DND-41 (cell line): ENCODE measurements around the gene FLACC1.

Source experiments
- ATAC-seq: fragments of 200-7000 bp; cut with Tn5 transposase; 3 replicates; pipeline ENCODE4 v1.9.1; 2021; ENCODE audit warnings: low read depth; ENCODE audit not compliant: insufficient read depth
- DNase-seq: peaks from one replicate; pipeline ENCODE4 v3.0.0-alpha.2; 2020
- H2AFZ ChIP-seq: 2 replicates; pipeline ENCODE4 v1.6.0; 2012; ENCODE audit warnings: low read depth, low read length
- H3K27ac ChIP-seq: 2 replicates; pipeline ENCODE4 v1.5.1; 2012; ENCODE audit warnings: low read length, inconsistent platforms
- H3K27me3 ChIP-seq: fragments of 200-600 bp; sonication (generic); 2 replicates; pipeline ENCODE4 v1.6.0; 2012; ENCODE audit warnings: low read length, mild to moderate bottlenecking, inconsistent platforms; ENCODE audit not compliant: insufficient read depth, poor library complexity
- H3K36me3 ChIP-seq: 2 replicates; pipeline ENCODE4 v1.5.1; 2012; ENCODE audit warnings: low read length, inconsistent platforms; ENCODE audit not compliant: insufficient read depth
- H3K4me1 ChIP-seq: 2 replicates; pipeline ENCODE4 v1.5.1; 2012; ENCODE audit warnings: mild to moderate bottlenecking, low read length; ENCODE audit not compliant: insufficient read depth
- H3K4me2 ChIP-seq: 2 replicates; pipeline ENCODE4 v1.6.0; 2012; ENCODE audit warnings: mild to moderate bottlenecking, moderate library complexity, low read length, inconsistent platforms; ENCODE audit not compliant: insufficient read depth
- H3K4me3 ChIP-seq, 2 experiments: fragments of 200-600 bp in 1 of 2; shearing (Covaris generic) in 1 of 2; 2 replicates each; pipeline ENCODE4 v1.5.1; 2012 to 2016; ENCODE audit warnings: inconsistent platforms in 2 of 2, low read length in 2 of 2, mild to moderate bottlenecking in 2 of 2, low read depth in 1 of 2, moderate library complexity in 1 of 2
- H3K79me2 ChIP-seq: 2 replicates; pipeline ENCODE4 v1.6.0; 2012; ENCODE audit warnings: low read length, inconsistent platforms; ENCODE audit not compliant: insufficient read depth
- H3K9ac ChIP-seq: 2 replicates; pipeline ENCODE4 v1.6.0; 2012; ENCODE audit warnings: low read depth, mild to moderate bottlenecking, inconsistent platforms, low read length, moderate library complexity
- H3K9me3 ChIP-seq: 2 replicates; pipeline ENCODE4 v1.5.1; 2012; ENCODE audit warnings: low read length, moderate library complexity, mild to moderate bottlenecking, inconsistent platforms; ENCODE audit not compliant: insufficient read depth, severe bottlenecking
- H4K20me1 ChIP-seq: 2 replicates; pipeline ENCODE4 v1.6.0; 2012; ENCODE audit warnings: low read length; ENCODE audit not compliant: insufficient read depth
- EZH2 ChIP-seq: IDR thresholded peaks from 3 replicates; pipeline ENCODE4 v1.6.1; 2012; ENCODE audit warnings: borderline replicate concordance, low read depth, mild to moderate bottlenecking, moderate library complexity, low read length, inconsistent platforms; ENCODE audit not compliant: severe bottlenecking
- TF ChIP-seq, protein P1 (sequence below): IDR thresholded peaks from 2 replicates; pipeline ENCODE4 v1.5.1; 2012; ENCODE audit warnings: borderline replicate concordance, low read length, moderate library complexity, mild to moderate bottlenecking; ENCODE audit not compliant: poor library complexity, severe bottlenecking; ENCODE audit errors: extremely low read depth

The FLACC1 gene

DNA sequence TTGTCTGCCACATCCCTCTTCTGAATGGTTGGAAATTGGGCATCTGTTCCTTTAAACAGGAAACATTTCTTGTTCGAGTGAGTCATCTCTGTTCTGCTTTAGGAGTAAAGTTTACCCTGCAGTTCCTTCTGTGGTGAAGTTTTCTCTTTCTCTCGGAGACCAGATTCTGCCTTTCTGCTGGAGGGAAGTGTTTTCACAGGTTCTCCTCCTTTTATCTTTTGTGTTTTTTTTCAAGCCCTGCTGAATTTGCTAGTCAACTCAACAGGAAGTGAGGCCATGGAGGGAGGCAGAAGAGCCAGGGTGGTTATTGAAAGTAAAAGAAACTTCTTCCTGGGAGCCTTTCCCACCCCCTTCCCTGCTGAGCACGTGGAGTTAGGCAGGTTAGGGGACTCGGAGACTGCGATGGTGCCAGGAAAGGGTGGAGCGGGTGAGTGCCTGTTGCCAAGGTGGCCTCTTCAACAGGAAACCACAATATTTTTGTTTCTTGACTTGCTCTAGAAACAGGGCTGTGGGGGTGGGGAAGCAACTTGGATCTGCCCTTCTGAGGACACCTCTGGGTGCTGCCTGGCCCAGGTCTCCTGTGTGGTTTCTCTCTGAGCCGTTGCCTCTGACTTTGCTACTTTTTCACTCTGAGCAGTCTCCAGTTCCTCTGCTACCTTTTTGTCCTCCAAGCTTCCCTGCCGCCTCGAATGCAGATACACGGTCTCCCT is 99.0 kb downstream of the FLACC1 start:
- ATAC-seq (peak; percentile 76), DNase-seq (peak; percentile 98)
- Histone ChIP-seq H3K27ac (peak overlapping the region; percentile 94), H3K27me3 (no peaks in the 10 kb centered on the region), H2AFZ (peak overlapping the region; percentile 54), H3K36me3 (peaks cover 7% of the 10 kb centered on the region; the same call in 1 of the 2 replicates), H3K79me2 (peaks cover 79% of the 10 kb centered on the region), H3K9me3 (no peaks in the 10 kb centered on the region), H3K9ac (peak overlapping the region; percentile 78), H3K4me1 (peaks cover 96% of the 10 kb centered on the region), H4K20me1 (peaks cover 10% of the 10 kb centered on the region; the same call in 1 of the 2 replicates), H3K4me3 (peak overlapping the region; percentile 25 to 57; a peak in 3 of 4 replicates), H3K4me2 (peak overlapping the region; percentile 83)
- no peak for TF ChIP-seq EZH2
- TF ChIP-seq, protein P1, sequence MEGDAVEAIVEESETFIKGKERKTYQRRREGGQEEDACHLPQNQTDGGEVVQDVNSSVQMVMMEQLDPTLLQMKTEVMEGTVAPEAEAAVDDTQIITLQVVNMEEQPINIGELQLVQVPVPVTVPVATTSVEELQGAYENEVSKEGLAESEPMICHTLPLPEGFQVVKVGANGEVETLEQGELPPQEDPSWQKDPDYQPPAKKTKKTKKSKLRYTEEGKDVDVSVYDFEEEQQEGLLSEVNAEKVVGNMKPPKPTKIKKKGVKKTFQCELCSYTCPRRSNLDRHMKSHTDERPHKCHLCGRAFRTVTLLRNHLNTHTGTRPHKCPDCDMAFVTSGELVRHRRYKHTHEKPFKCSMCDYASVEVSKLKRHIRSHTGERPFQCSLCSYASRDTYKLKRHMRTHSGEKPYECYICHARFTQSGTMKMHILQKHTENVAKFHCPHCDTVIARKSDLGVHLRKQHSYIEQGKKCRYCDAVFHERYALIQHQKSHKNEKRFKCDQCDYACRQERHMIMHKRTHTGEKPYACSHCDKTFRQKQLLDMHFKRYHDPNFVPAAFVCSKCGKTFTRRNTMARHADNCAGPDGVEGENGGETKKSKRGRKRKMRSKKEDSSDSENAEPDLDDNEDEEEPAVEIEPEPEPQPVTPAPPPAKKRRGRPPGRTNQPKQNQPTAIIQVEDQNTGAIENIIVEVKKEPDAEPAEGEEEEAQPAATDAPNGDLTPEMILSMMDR = peak; percentile 46

DNA sequence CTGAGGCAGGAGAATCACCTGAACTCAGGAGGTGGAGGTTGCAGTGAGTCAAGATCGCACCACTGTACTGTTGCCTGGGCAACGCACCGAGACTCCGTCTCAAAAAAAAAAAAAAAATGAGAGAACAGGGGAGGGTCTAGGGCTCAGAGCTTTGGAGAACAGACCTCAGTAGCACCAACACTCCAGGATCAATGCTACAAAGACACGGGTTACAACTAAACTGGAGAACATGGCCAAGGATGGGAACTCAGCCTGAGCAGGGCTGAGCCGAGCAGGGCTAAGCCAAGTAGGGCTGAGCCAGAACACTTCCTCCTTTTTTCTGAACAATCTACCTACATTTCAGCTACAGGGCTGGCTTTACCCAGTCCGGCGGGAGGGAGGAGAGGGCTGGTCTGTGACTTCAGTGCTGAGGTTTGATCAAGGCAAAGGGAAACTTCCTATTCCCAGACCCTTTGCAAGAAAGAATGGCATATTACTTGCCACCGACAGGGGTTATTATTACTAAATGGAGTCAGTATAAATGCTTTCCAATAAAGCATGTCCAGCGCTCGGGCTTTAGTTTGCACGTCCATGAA is 99.7 kb downstream of the FLACC1 start:
- Histone ChIP-seq H3K4me3 (peak overlapping the region; percentile 18 to 57; a peak in 3 of 4 replicates), H3K9me3 (no peaks in the 10 kb centered on the region), H4K20me1 (peaks cover 4% of the 10 kb centered on the region; the same call in 1 of the 2 replicates), H3K4me2 (peak overlapping the region; percentile 83), H3K79me2 (peaks cover 73% of the 10 kb centered on the region), H3K27me3 (no peaks in the 10 kb centered on the region), H3K4me1 (peaks cover 96% of the 10 kb centered on the region), H2AFZ (peak overlapping the region; percentile 54), H3K27ac (peak overlapping the region; percentile 94), H3K9ac (peak overlapping the region; percentile 78), H3K36me3 (peaks cover 7% of the 10 kb centered on the region; the same call in 1 of the 2 replicates)
- no peak for TF ChIP-seq EZH2
- TF ChIP-seq, protein P1 = peak; percentile 21
- DNase-seq = peak; percentile 57
- peak; percentile 21 for ATAC-seq

DNA sequence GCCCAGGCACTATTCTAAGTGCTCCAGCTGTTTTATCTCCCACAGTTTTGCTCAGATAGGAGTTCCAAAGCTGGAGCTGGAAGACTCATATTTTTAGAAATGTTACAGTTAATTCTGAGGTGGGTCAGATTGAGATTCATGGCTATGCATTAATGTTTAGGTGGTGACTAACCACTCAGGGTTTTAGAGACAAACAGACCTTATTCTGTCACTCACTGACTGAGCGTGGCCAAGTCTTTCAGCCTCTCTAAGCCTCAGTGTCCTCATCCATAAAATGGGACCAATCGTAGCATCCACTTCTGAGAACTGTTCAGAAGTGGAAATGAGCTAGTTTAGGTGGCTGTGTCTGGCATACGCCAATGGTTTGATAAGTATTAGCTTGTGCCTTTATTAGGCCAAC is 101.1 kb downstream of the FLACC1 start:
- peak overlapping the region; percentile 94 for H3K27ac ChIP-seq
- DNase-seq = no peak
- H3K4me2 ChIP-seq = peak overlapping the region; percentile 83
- H3K36me3 ChIP-seq = 0 out of 2 replicates have a peak, but pooled peaks cover 7% of the 10 kb centered on the region
- TF ChIP-seq EZH2 = no peak
- TF ChIP-seq, protein P1 = no peak
- no peaks in the 10 kb centered on the region for H3K9me3 ChIP-seq
- no peaks in the 10 kb centered on the region for H4K20me1 ChIP-seq
- H3K4me1 ChIP-seq = peaks cover 96% of the 10 kb centered on the region
- peak overlapping the region in 1 of 2 experiments; percentile 57; a peak in 1 of 4 replicates for H3K4me3 ChIP-seq
- no peaks in the 10 kb centered on the region for H3K27me3 ChIP-seq
- H3K79me2 ChIP-seq = peaks cover 61% of the 10 kb centered on the region
- H3K9ac ChIP-seq = peak overlapping the region; percentile 78; the same call in 1 of the 2 replicates
- no peak for ATAC-seq
- no peak overlapping the region for H2AFZ ChIP-seq
